Thyroid gland (tissue), 4 donors: ENCODE results near the gene UBA1.

ENCODE experiments used
- CTCF ChIP-seq, 6 experiments: fragments of 200-600 bp in 3 of 6; fragments of 450-650 bp in 3 of 6; sonication (generic) in 3 of 6; IDR thresholded peaks; one replicate each; pipeline ENCODE4 v1.5.1; 2016 to 2019; ENCODE audit warnings: antibody characterized with exemption in 6 of 6, mild to moderate bottlenecking in 2 of 6, inconsistent platforms in 1 of 6, moderate library complexity in 1 of 6
- POLR2A ChIP-seq, 2 donors: fragments of 450-650 bp; IDR thresholded peaks; one replicate each; pipeline ENCODE4 v1.6.1; 2017; ENCODE audit warnings: antibody characterized with exemption in 2 of 2, mild to moderate bottlenecking in 2 of 2, moderate library complexity in 1 of 2

- TF ChIP-seq POLR2A (IDR thresholded peaks at IDR 0.05) (no peak), CTCF (IDR thresholded peaks at IDR 0.05) (no peak)
Measured at GRCh38 chrX:47200385-47201150, 6.9 kb downstream of the UBA1 start.
